BJ (cell line): ENCODE measurements around the gene RPL32. TPM values are rescaled to one million over a fixed set of nuclear protein-coding genes. Genes with fewer than 3 reads are reported as not detected.

ENCODE experiments used
- CTCF ChIA-PET: fragments of 350-600 bp; formaldehyde crosslinking; extraction: SDS; loops from one replicate; lab custom pipeline; 2021; ENCODE audit warnings: antibody characterized with exemption, inconsistent platforms; lab: Yijun Ruan, JAX
- POLR2A ChIA-PET: fragments of 300-600 bp; sonication (Branson Sonifier 250); formaldehyde crosslinking; extraction: SDS; loops from one replicate; lab custom pipeline; 2021; ENCODE audit warnings: antibody characterized with exemption; lab: Charles Lee
- DNase-seq: peaks from one replicate; pipeline ENCODE4 v3.0.0-alpha.2; 2011; ENCODE audit warnings: low read depth
- H3K27me3 ChIP-seq: 2 replicates; pipeline ENCODE4 v1.6.0; 2011; ENCODE audit warnings: low read length; ENCODE audit not compliant: control insufficient read depth, insufficient read depth
- H3K36me3 ChIP-seq: 2 replicates; pipeline ENCODE4 v1.5.1; 2011; ENCODE audit warnings: low read length; ENCODE audit not compliant: control insufficient read depth, insufficient read depth
- H3K4me3 ChIP-seq: 2 replicates; pipeline ENCODE4 v1.5.1; 2011; ENCODE audit warnings: low read depth, mild to moderate bottlenecking, control low read depth, low read length
- polyA plus RNA-seq: library from polyadenylated mRNA; depleted of rRNA; stranded (reverse); fragments of >200 nt; gene quantifications from 2 replicates; pipeline ENCODE4 v1.2.3, GENCODE V29; 2011
- TF ChIP-seq, protein P1 (sequence below): IDR thresholded peaks from 2 replicates; pipeline ENCODE4 v1.5.1; 2011; ENCODE audit warnings: low read depth, mild to moderate bottlenecking, control low read depth, inconsistent platforms, low read length, moderate library complexity; ENCODE audit not compliant: insufficient read depth

RPL32 gene
- polyA plus RNA-seq, 1 experiment, result 3,018 TPM

DNA sequence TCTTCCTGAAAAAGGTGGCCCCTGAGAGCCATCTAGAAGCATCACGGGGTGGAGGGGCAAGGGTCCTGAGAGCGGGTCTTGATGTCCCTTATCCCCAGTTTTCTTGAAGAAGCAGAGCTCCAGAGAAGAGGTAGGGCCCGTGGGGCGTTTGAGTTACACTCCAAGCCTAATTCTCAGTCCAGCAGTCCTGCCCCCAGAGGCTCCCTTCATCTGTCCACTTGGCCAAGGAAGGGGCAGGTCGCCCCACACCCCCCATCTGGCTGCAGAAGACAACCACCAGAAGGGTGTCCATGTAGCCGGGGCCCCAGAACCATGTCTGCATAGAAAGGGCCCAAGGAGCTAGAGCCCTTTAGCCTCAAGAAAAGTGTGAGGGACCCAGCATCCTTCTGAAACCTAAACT, 25.5 kb upstream of the RPL32 start:
- DNase-seq, result no peak
- POLR2A ChIA-PET, result no interaction called here
- CTCF ChIA-PET, result interaction anchor here (0.8 to 5.6 kb wide), 4 partner anchors 9 to 129 kb away, joined by 3 to 58 read pairs (median 4); no protein-coding TSS in a partner anchor
- H3K36me3 ChIP-seq, result no peaks in the 10 kb centered on the region
- H3K27me3 ChIP-seq, result peaks cover 2% of the 10 kb centered on the region; the same call in 1 of the 2 replicates
- H3K4me3 ChIP-seq, result no peak overlapping the region
- TF ChIP-seq, protein P1, sequence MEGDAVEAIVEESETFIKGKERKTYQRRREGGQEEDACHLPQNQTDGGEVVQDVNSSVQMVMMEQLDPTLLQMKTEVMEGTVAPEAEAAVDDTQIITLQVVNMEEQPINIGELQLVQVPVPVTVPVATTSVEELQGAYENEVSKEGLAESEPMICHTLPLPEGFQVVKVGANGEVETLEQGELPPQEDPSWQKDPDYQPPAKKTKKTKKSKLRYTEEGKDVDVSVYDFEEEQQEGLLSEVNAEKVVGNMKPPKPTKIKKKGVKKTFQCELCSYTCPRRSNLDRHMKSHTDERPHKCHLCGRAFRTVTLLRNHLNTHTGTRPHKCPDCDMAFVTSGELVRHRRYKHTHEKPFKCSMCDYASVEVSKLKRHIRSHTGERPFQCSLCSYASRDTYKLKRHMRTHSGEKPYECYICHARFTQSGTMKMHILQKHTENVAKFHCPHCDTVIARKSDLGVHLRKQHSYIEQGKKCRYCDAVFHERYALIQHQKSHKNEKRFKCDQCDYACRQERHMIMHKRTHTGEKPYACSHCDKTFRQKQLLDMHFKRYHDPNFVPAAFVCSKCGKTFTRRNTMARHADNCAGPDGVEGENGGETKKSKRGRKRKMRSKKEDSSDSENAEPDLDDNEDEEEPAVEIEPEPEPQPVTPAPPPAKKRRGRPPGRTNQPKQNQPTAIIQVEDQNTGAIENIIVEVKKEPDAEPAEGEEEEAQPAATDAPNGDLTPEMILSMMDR, result no peak

GRCh38 chr3:12865271-12865670, 23.9 kb upstream of the RPL32 start:
- no peak overlapping the region for H3K4me3 ChIP-seq
- POLR2A ChIA-PET, result no interaction called here
- TF ChIP-seq, protein P1, result no peak
- no peak for DNase-seq
- H3K27me3 ChIP-seq, result peaks cover 4% of the 10 kb centered on the region
- CTCF ChIA-PET, result interaction anchor here (0.7 to 1.5 kb wide), 3 partner anchors 27 to 598 kb away, joined by 3 to 6 read pairs (median 4); no protein-coding TSS in a partner anchor
- H3K36me3 ChIP-seq, result no peaks in the 10 kb centered on the region

- Histone ChIP-seq H3K27me3 (peaks cover 4% of the 10 kb centered on the region), H3K4me3 (no peak overlapping the region), H3K36me3 (no peaks in the 10 kb centered on the region)
- ChIA-PET CTCF (interaction anchor here (1.1 to 3.4 kb wide), 4 partner anchors 8 to 133 kb away, joined by 4 to 19 read pairs (median 5); no protein-coding TSS in a partner anchor), POLR2A (no interaction called here)
- no peak for DNase-seq
- TF ChIP-seq, protein P1, result no peak
Observed at GRCh38 chr3:12862387-12862786, 21.0 kb upstream of the RPL32 start.

DNA sequence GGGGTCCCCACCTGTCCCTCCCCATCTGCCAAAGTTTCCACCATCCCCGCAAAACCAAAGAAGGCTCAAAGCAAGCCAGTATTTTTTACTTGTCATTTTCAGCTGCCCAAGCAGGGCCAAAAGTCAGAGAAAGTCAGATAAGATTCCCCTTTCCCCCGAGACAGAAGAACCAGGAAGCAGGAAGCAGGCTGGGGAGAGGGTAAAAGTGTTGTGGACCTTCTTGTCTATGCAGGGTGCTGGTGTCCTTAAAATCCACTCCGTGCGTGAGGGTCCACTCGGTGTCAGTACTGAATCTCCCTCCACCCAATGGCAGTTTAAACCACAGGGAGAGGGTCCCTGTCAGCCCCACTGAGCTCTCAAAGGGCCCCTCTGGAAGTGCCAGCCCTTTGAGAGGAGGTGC, 20.2 kb upstream of the RPL32 start:
- POLR2A ChIA-PET, result no interaction called here
- H3K27me3 ChIP-seq, result peaks cover 4% of the 10 kb centered on the region
- no peak overlapping the region for H3K4me3 ChIP-seq
- CTCF ChIA-PET, result interaction anchor here (1.1 to 3.4 kb wide), 4 partner anchors 9 to 134 kb away, joined by 4 to 19 read pairs (median 5); no protein-coding TSS in a partner anchor
- TF ChIP-seq, protein P1, result no peak
- no peaks in the 10 kb centered on the region for H3K36me3 ChIP-seq
- no peak for DNase-seq

DNA sequence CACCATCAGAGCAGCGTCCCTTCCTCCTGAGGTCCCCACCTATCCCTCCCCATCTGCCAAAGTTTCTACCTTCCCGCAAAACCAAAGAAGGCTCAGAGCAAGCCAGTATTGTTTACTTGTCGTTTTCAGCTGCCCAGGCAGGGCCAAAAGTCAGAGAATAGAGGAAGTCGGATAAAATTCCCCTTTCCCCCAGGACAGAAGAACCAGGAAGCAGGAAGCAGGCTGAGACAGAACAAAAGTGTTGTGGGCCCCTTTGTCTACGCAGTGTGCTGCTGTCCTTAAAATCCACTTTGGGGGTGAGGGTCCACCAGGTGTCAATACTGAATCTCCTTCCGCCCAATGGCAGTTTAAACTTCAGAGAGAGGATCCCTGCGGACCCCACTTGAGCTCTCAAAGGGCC, 18.5 kb upstream of the RPL32 start:
- Histone ChIP-seq H3K36me3 (no peaks in the 10 kb centered on the region), H3K4me3 (no peak overlapping the region), H3K27me3 (peaks cover 8% of the 10 kb centered on the region)
- CTCF ChIA-PET, result interaction anchor here (1.6 to 1.9 kb wide), 3 partner anchors 8 to 32 kb away, joined by 4 to 5 read pairs (median 4); partner anchors contain the start of gene RPL32
- POLR2A ChIA-PET, result no interaction called here
- no peak for DNase-seq
- TF ChIP-seq, protein P1, result no peak
